ENCODE measurements around the gene GPR33.
A peak's percentile ranks its signal among the peaks of the same experiment; 100 is the strongest.
"Not testable (repeated sequence)": the region's sequence is repeated elsewhere in the genome, so short reads cannot be mapped to it uniquely, and the experiment has no call there.

Gene GPR33

DNA sequence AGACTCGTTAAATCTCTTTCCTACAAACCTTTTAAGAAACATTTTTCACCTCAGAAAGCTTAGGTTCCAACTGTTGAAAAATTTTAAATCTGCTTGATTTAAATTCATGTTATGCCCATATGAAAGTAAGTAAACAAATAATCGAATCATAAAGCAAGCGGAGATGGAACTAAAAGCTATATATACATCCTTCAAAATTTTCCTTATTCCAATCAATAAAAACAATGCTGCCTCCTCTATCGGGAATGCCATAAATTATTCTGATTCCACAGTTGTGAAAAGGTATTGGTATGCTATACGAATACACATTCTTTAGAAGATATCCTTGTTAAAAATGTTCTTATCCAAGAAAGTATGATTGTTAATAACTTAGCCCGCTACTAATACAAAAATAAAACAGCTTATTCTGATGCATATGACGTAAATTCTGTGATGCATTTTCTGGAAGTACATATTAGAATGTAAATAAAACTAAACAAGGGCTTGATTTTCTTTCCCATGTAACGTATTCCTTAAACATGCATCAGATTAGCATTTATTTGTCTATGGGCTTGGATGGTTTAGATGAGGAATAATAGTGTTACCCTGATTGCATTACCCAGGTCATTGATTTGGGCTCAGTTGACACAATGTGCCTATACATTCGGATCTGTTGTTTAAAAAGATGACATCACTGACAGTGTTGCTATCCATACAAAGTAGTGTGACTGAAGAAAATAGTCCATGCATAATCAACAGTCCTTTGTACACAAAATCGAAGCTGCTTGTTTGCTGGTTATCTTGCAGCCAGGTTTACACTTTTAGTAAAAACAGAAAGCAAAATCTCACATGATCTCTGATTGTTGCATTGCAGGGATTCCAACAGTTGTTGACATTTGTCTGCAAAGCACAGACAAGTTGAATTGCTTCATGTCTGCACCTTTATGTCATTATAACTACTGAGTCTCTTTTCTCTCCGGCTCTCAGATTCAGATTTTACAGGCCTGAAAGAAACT is 29.9 kb downstream of the GPR33 start:
- DNase-seq (ENCODE audit: low read depth in 3 of 3) = no peak

GRCh38 chr14:31456841-31457664 is 30.8 kb downstream of the GPR33 start, which contains the start of gene DTD2:
DTD2 (minus strand) TSS chr14:31457506; CDS start chr14:31457393, 113 bp downstream.
- DNase-seq (ENCODE audit: low read depth in 3 of 3) = peak; percentile 81 to 90 (median 82)

DNA sequence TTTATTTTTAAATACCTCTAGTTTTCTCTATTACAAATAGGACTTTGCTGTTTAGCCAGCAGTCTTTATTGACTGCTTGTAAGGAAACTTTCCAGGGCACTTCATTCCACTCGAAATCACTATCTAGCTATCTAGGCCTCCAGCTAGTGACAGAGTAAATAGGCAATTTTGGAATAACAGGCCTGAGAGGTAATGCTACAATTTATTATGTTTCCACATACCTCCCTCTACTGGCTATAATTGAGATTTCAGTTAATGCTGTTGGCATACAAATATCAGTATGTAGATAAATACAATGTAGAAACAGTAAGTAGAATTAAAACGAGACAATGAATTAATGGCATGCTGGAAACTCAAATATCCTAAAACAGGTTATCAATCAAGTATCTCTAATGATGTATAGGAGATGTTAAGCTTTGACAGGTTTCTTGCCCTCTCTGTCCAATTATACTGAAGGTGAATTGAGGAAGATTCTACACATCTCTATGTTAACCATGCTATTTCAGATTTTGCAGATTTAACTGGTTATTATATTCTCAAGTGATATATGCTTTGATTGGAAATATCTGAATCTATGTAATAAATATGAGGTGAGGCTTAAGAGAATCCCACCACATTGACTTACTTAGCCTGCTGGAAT is 37.7 kb downstream of the GPR33 start:
- DNase-seq (ENCODE audit: low read depth in 3 of 3) = no peak

GRCh38 chr14:31449136-31449535 is 38.7 kb downstream of the GPR33 start:
- no peak for DNase-seq (ENCODE audit: low read depth in 3 of 3)

DNA sequence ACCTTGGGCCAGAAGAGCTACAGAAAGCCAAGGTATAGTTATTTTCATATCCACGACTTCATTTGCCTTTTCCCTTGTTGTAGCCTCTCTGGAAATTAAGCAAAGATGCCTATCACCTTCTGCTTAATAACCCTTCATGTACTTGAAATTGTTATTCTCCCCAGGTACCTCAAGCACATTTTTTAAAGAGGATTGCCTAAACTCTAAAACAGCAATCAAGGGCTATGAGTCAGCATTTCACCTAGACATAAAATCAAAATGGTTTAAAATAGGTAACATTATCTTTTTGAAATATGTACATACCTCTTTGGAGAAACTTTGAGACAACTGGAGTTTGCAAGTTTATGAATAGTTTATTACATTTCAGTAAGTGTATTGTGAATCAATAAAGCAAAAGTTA is 42.1 kb downstream of the GPR33 start:
- no peak for DNase-seq (ENCODE audit: low read depth in 3 of 3)

- no peak for DNase-seq (ENCODE audit: low read depth in 3 of 3)
Measured at GRCh38 chr14:31442284-31442683, 45.6 kb downstream of the GPR33 start.

- DNase-seq (ENCODE audit: low read depth in 3 of 3) = no peak
Measured at GRCh38 chr14:31441273-31442111, 46.3 kb downstream of the GPR33 start.

DNA sequence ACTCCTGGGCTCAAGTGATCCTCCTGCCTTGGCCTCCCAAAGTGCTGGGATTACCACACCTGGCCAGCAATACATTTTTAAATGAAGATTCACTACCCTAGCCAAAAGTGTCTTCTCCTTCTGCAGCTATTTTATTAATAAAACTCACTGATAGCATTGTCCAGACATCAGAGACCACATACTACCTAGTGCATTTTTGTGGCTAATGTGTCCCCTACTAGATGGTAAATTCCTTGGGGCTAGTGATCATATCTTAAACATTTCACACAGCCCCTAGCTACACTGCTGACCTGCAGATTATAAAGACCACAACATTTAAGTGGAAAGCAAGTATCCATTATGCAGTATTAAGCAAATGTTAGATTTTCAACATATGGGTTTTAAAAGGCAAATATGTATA is 47.6 kb downstream of the GPR33 start:
- no peak for DNase-seq (ENCODE audit: low read depth in 3 of 3)

GRCh38 chr14:31439561-31439960 is 48.3 kb downstream of the GPR33 start:
- DNase-seq (ENCODE audit: low read depth in 3 of 3) = no peak

DNA sequence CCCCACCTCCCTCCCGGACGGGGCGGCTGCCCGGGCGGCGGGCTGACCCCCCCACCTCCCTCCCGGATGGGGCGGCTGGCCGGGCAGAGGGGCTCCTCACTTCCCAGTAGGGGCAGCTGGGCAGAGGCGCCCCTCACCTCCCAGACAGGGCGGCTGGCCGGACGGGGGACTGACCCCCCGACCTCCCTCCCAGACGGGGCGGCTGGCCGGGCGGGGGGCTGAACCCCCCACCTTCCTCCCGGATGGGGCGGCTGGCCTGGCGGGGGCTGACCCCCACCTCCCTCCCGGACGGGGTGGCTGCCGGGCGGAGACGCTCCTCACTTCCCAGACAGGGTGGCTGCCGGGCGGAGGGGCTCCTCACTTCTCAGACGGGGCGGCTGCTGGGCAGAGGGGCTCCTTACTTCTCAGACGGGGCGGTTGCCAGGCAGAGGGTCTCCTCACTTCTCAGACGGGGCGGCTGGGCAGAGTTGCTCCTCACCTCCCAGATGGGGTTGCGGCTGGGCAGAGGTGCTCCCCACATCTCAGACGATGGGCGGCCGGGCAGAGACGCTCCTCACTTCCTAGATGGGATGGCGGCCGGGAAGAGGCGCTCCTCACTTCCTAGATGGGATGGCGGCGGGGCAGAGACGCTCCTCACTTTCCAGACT is 50.7 kb downstream of the GPR33 start:
- DNase-seq (ENCODE audit: low read depth in 3 of 3) = not testable (repeated sequence)

DNA sequence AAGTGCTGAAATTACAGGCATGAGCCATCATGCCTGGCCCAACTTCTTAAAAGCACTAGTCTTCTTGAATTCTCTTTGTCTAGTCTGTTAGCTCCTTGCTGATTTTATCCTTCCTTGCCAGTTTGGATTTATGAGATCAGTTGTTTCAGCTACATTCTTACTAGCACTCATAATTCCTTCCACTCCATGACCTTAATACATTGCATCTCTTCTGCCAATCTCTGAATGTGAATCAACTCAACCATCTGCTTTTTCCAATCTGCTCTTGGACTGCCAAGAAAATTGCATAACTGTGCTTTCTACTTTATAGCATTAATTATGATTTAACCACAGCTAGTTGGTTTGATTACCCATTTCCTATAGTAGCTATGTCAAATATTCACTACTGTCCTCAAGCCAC is 52.6 kb downstream of the GPR33 start:
- no peak for DNase-seq (ENCODE audit: low read depth in 3 of 3)

All from stimulated activated CD4-positive, alpha-beta T cell treated with anti-CD3 and anti-CD28 coated beads, TNF-alpha, amount 100 ng/mL, for 24 hours (primary cell).